ENCODE measurements around the gene CNTN3. TPM values are rescaled to one million over a fixed set of nuclear protein-coding genes. Genes with fewer than 3 reads are reported as not detected.

CNTN3 gene
- total and polyA plus RNA-seq, 11 donors, result 0.25 to 4.3 (median 1.9) TPM

- ATAC-seq, result no peak
- Histone ChIP-seq H3K27ac (no peak overlapping the region), H3K9me3 (peaks cover 0 to 4% (median 0%) of the 10 kb centered on the region in 12 donors), H3K36me3 (no peaks in the 10 kb centered on the region), H3K4me3 (no peak overlapping the region), H3K4me1 (no peaks in the 10 kb centered on the region), H3K27me3 (peaks cover 0 to 20% (median 0%) of the 10 kb centered on the region in 9 donors)
- intact Hi-C loops (cut with DNase I), result no loop called here
- no peak for DNase-seq
- 83 to 89% (median 84%) methylated on average over 7 of the region's 7 CpGs for WGBS, 4 donors
- no peak for TF ChIP-seq CTCF (IDR thresholded peaks at IDR 0.05)
- no peak for TF ChIP-seq POLR2A (IDR thresholded peaks at IDR 0.05)
These were observed 7.5 kb downstream of the CNTN3 start for GRCh38 chr3:74606996-74607395.

- TF ChIP-seq POLR2A (IDR thresholded peaks at IDR 0.05) (no peak), CTCF (IDR thresholded peaks at IDR 0.05) (no peak)
- Histone ChIP-seq H3K4me1 (no peaks in the 10 kb centered on the region), H3K36me3 (no peaks in the 10 kb centered on the region), H3K4me3 (no peak overlapping the region), H3K27me3 (peaks cover 0 to 10% (median 0%) of the 10 kb centered on the region in 9 donors), H3K27ac (no peak overlapping the region), H3K9me3 (peaks cover 0 to 4% (median 0%) of the 10 kb centered on the region in 12 donors)
- DNase-seq, result no peak
- ATAC-seq, result no peak
- intact Hi-C loops (cut with DNase I), result no loop called here
- 59 to 87% (median 70%) methylated on average over 3 of the region's 3 CpGs for WGBS, 4 donors
These were observed 9.0 kb downstream of the CNTN3 start for GRCh38 chr3:74605437-74605836.

GRCh38 chr3:74603292-74603691 lies 11.2 kb downstream of the CNTN3 start:
- WGBS, 4 donors, result 67 to 87% (median 77%) methylated on average over 2 of the region's 2 CpGs
- no peak for ATAC-seq
- H3K27me3 ChIP-seq, result peaks cover 0 to 3% (median 0%) of the 10 kb centered on the region in 9 donors

GRCh38 chr3:74602471-74602870 lies 12.0 kb downstream of the CNTN3 start:
- Histone ChIP-seq H3K27ac (no peak overlapping the region), H3K36me3 (no peaks in the 10 kb centered on the region), H3K9me3 (peaks cover 0 to 4% (median 0%) of the 10 kb centered on the region in 12 donors), H3K4me1 (no peaks in the 10 kb centered on the region), H3K4me3 (no peak overlapping the region), H3K27me3 (peaks cover 0 to 3% (median 0%) of the 10 kb centered on the region in 9 donors)
- intact Hi-C loops (cut with DNase I), result no loop called here
- DNase-seq, result no peak
- no peak for ATAC-seq
- WGBS, 4 donors, result 73 to 85% (median 79%) methylated on average over 2 of the region's 2 CpGs
- TF ChIP-seq CTCF (IDR thresholded peaks at IDR 0.05), result no peak

More at GRCh38 chr3:74603292-74603691, 11.2 kb downstream of the CNTN3 start:
- intact Hi-C loops (cut with DNase I), result no loop called here
- H3K9me3 ChIP-seq, result peaks cover 0 to 4% (median 0%) of the 10 kb centered on the region in 12 donors
- no peaks in the 10 kb centered on the region for H3K4me1 ChIP-seq
- no peak overlapping the region for H3K4me3 ChIP-seq
- H3K36me3 ChIP-seq, result no peaks in the 10 kb centered on the region
- TF ChIP-seq POLR2A (IDR thresholded peaks at IDR 0.05) (no peak), CTCF (IDR thresholded peaks at IDR 0.05) (no peak)
- no peak overlapping the region for H3K27ac ChIP-seq
- DNase-seq, result no peak
